Activated CD4-positive, alpha-beta T cell treated with anti-CD3 and anti-CD28 coated beads for 24 hours (primary cell): ENCODE results near the gene FTO.

Experiments
- DNase-seq, 2 donors: peaks; one replicate each; pipeline ENCODE4 v3.0.0-alpha.2; 2020; ENCODE audit warnings: low read depth in 2 of 2

Gene FTO

GRCh38 chr16:53899431-53899830, 195.5 kb downstream of the FTO start:
- no peak for DNase-seq

- DNase-seq = no peak
Observed at GRCh38 chr16:53900667-53901066, 196.7 kb downstream of the FTO start.

DNA sequence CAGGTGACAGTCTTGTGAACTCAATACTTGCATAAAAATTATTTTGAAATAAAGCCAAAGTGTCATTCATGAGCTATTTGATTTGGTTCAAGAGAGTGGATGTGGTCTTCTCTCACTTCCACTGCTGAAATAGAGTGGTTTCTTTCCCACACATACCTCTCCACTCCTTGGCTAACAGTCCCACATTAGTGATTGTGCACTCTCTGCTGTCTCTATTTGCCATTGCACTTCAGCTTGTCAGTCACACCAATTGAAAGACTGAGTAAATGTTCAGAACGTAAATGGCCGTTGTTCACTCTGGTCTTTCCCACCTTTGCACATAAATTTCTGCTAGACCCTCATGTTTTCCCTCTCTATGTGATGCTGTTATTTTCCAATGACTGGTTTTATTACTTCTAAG, 197.5 kb downstream of the FTO start:
- no peak for DNase-seq

DNA sequence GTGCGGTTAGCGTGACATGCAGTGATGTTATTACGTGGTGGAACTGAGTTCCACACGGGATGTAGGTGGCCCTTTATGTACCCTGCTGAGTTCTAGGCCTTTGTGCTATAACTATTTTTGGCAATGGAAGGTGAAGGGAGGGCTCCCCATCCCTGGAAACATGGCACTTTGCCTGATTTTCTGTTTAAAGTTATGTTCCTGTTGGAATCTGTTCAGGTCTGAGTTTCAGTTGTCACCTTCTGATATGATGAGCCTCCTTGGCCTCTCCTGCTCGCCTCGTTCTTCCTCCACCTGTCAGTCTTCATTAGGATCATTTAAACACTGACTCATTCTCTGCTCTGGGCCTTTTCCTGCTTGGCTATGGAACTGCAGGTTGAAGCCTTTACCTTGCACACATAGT, 200.6 kb downstream of the FTO start:
- DNase-seq = no peak

GRCh38 chr16:53905028-53905427, 201.1 kb downstream of the FTO start:
- DNase-seq = no peak

DNA sequence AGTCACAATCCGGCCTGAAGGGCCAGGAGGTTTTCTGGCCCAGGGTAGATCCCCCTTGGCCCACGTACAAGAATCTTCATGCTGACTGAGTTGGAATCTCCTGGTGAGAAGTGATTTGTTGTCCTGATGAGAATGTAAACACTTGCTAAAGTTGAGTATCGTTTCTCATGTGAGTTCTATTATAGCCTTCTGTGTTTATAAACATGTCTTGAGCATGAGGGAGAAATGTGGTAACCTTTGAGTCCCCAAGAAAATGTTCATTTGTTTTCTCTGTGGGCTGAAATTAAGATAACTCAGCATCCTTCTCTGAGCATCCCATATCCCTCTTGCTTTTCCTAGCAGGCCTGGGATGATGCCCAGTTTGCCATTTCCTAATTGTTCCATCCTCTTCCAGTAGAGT, 204.8 kb downstream of the FTO start:
- no peak for DNase-seq

GRCh38 chr16:53910990-53911389, 207.0 kb downstream of the FTO start:
- no peak for DNase-seq

GRCh38 chr16:53911513-53911912, 207.6 kb downstream of the FTO start:
- no peak for DNase-seq

GRCh38 chr16:53912155-53912554, 208.2 kb downstream of the FTO start:
- peak in 1 of 2 donors; percentile 2 for DNase-seq

GRCh38 chr16:53913099-53913870, 209.3 kb downstream of the FTO start:
- peak in 1 of 2 donors; percentile 3 for DNase-seq

DNA sequence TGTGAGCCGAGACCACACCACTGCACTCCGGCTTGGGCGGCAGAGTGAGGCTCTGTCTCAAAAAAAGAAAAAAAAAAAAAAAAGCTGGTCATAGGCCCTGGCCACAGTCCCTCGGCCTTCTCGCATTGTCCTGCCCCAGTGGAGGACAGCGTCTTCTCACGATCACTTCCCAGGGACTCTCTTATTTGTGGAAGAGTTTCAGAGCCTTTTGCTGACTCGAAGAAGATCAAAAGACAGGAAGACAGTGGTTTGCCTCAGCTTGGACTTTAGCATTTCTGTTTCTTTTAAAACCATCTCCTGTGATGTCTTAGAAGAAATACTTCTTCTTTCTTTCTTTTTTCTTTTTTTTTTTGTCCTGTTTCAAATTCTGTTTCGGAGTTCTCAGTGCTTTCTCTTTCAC, 210.0 kb downstream of the FTO start:
- no peak for DNase-seq

DNA sequence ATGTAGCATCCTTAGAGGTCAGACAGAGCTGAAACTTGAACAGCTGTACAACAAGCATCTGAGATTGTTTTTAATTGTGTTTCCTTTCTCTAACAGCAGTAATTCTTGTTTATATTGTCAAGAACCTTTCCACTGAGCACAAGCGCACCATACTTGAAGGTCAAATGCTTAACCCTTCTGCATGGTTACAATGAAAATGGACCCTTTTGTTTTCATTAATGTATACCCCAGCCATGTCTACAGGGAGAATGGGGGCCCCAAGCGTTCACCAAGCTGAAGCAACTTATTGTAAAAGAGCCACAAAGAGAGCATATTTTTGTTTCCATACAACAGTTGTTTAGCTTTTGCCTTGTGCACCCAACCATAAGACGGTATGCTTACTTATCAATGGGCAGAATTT, 210.8 kb downstream of the FTO start:
- no peak for DNase-seq

GRCh38 chr16:53915452-53916160, 211.7 kb downstream of the FTO start:
- no peak for DNase-seq

DNA sequence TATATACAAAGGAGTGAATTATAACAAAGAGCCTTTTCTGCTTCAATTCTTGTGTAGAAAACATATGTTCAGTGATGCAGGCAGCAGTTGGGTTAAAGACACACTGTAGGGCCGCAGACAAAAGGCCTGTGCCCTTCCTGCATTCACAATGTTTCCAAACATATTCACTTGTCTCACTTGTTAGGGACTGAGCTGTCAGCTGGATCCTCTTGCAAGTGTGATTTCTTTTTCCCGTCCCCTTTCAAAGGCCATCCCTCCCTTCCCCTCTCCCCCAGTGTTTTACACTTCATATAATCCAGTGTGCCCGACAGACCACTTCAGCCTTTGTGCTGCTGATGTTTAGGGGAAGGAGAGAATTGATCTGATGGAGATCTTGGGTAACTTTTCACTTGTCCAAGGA, 217.0 kb downstream of the FTO start:
- no peak for DNase-seq

- no peak for DNase-seq
Observed at GRCh38 chr16:53922067-53922806, 218.3 kb downstream of the FTO start.

DNA sequence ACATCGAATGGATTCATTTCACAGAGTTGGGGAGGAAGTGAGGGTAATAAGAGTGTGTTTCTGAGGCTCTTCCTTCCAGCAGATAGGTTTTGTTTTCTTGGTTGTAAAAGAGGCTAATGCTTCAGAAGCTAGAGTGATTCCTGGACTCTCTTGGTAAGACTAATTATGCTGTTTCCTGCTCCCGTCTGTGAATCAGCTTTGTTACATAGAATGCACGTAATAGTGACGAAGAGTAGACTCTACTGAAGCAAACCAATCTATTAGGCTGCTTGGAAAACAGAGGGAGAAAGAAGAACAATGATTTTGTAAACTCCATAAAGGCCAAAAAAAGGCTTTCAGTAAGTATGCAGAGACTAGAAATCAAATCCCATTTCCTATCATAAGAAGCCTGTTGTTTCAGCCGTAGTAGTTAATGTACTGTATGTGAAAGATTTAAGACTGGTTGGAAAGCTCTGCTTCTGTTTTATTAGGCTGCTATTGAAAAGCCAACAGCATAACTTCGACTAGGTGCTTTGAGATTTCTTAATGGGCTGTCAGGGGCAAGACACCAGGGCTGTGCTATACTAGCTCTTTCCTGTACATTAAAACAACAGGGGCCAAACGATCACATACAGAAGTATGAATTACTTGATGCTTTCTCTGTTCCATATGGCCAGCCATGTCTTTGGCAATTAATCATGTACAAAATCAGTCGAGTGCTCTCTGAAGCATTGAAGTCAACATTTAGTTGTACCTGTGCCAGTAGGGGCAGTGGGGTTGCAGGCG, 219.0 kb downstream of the FTO start:
- no peak for DNase-seq

- no peak for DNase-seq
Observed at GRCh38 chr16:53924331-53925106, 220.6 kb downstream of the FTO start.

GRCh38 chr16:53925107-53925410, 221.1 kb downstream of the FTO start:
- no peak for DNase-seq

- no peak for DNase-seq
Observed at GRCh38 chr16:53925526-53925925, 221.6 kb downstream of the FTO start.

DNA sequence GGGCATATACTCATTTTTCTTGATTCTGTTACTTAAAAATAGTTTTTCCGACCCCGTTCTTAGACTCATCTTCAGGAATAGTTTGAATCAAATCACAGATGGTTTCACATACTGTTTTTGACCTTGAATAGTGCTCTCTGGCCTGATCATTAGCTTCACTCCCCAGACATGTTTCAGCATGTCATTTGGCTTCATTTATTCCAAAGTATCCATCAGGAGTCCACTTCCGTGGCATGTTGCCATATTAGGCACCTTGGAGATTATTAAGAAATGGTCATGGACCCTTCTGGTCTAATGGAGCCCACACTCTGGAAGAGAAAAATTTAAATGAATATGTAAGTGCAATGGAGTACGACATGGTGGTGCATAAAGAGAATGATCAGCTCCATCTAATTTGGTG, 222.3 kb downstream of the FTO start:
- no peak for DNase-seq

DNA sequence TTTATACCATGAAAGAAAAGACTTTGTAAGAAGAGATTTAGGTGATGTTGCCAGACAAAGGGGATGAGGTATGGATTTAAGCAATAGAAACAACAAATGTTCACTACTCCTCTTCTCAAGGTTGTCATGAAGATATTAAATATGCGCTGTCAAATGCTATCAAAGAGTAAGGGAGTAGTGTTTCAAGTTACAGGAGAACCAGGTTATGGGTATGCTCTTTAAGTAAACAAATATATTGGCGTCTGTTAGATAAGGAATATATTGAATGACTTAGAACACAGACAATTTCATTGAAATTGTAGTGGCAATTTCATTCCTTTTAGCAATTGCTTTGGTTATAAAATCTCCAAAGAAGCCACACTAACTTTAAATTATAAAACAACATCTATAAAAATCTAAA, 229.0 kb downstream of the FTO start:
- DNase-seq = no peak
